ENCODE data around the gene IPO13. TPM values are rescaled to one million over a fixed set of nuclear protein-coding genes. Genes with fewer than 3 reads are reported as not detected.

IPO13 gene
- total RNA-seq, 1 donor, result 30.4 TPM

DNA sequence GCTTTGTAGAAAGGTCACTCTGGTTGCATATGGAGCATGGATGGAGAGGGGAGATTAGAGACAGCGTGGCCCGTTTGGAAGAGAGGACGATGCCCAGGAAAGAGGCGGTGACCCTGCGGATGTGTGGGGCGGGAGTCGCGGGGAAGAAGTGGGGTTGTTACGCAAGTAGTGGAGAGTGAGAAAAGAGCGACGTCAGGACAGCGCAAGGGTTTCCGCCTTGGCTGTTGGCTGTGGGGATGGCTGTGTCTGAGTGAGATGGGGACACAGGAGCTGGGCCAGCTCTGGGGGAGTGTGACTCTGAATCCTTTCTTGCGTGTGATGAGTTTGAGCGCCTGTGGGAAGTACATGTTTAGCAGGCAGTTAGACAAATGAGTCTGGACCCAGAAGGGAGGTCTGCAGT lies 36.1 kb downstream of the IPO13 start:
- no peak for DNase-seq (ENCODE audit: low read depth in 2 of 3, low spot score in 2 of 3)

DNA sequence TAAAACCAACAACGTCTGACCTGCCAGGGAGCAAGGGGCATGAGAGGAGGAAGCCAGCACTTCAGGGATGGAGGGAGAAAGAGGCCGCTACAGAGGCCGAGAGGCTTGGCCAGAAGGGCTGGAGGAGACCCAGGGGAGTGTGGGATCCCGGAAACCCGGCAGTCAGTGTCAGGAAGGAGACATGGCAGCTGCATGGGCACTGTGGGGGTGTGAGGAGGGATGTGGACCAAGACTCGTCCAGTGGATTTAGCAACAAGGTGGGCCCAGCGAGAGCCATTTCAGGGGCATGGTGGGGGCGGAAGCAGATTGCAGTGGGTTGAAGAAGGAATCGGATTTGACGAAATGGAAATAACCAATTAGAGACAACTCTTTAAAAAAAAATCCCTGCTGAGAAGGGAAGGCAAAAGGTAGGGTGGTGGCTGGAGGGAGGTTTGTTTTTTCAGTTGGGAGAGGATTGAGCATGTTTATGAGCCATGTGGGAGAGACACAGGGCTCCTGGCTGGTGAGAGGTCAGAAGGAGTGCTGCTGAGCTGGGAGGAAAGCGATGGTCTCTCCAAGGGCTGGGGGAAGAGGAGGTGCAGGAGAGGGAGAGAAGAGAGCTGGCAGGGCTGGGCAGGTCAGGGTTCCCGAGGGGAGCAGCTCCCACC lies 36.6 kb downstream of the IPO13 start:
- DNase-seq (ENCODE audit: low read depth in 2 of 3, low spot score in 2 of 3), result no peak

DNA sequence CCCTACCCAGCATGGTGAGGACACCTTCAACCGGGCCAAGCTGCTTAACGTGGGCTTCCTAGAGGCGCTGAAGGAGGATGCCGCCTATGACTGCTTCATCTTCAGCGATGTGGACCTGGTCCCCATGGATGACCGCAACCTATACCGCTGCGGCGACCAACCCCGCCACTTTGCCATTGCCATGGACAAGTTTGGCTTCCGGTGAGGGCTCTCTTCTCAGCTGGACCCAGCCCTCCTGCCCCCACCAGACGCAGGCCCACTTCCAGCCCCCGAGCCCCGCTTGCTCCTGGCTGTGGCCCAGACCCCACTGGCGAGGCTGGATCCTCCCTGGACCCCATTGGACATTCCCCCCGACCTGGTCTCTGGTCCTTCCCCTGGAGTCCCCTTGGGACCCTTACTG lies 38.1 kb downstream of the IPO13 start:
- DNase-seq (ENCODE audit: low read depth in 2 of 3, low spot score in 2 of 3), result no peak

DNA sequence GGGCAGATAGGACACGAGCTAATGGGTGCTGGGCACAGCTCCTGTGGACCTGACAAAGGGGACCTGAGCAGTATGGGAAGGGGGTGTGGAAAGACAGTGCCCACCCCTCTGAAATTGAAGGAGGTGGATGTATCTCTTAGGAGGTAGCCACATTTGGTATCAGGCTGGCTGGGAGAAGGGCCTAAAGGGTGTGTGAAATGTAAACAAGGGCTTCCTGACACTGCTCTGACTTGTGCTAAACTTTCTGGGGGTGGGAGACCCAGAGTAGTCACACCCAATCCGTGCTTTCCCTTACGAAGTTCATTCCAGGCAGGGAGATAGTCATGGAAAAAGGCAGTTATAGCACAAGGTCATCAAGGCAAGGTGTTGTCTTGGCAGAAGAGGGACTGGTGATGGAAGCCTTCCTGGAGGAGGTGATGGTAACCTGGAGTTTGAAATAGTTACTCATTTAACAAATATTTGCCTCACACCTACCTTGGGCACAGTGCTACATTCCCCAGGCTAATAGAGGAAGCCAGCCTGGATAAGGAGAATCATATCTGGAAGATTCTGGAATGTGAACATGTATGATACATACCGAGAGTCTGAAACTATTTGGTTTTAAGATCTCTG lies 39.3 kb downstream of the IPO13 start:
- no peak for DNase-seq (ENCODE audit: low read depth in 2 of 3, low spot score in 2 of 3)

DNA sequence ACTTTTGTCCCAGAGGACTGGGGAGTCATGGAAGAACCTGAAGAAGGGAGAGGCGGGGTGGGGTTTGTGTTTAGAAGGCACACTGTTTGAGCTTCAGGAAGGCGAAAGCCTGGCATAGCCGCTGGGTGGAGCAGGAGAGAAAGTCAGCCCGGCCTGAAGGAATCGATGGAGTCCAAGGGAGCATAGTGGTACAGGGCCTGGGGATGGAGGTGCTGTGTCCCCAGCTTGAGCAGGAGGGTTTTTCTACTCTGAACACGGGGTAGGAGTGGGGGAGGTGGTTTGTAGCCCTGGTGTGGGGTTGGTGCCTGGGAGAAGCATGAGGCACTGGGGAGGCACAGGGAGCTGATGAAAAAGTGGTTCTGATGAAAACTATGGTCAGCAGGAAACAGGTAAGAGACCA lies 40.0 kb downstream of the IPO13 start:
- DNase-seq (ENCODE audit: low read depth in 2 of 3, low spot score in 2 of 3), result no peak

DNA sequence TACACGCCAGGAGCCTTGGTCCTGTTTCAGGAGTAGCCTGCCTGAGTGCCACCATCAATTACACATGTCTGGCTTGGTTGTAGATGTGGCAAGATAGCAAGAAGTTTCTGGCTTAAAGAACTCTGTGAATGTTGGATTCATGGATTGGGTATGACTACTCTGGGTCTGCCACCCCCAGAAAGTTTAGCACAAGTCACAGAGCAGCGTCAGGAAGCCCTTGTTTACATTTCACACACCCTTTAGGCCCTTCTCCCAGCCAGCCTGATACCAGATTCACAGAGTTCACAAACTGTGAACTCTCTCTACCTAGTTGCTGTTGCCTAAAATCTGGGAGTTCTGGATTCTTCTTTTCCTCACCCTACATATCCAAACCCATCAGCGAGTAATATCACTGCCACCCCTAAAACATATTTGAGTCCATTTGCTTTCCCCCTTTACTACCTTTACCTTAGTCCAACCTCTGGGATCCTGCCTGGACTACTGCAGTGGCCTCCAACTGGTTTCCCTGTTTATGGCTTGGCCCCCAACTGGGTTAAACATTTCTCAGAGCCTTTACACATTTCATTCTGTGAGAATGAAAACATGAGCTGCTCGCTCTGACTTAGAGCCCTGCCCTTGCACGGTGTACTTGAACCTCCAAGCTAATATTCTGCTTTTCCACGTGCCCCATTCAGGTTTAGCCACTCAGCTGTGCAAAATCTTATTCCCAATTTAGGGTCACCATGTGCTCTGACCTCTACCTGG lies 40.6 kb downstream of the IPO13 start:
- no peak for DNase-seq (ENCODE audit: low read depth in 2 of 3, low spot score in 2 of 3)

DNA sequence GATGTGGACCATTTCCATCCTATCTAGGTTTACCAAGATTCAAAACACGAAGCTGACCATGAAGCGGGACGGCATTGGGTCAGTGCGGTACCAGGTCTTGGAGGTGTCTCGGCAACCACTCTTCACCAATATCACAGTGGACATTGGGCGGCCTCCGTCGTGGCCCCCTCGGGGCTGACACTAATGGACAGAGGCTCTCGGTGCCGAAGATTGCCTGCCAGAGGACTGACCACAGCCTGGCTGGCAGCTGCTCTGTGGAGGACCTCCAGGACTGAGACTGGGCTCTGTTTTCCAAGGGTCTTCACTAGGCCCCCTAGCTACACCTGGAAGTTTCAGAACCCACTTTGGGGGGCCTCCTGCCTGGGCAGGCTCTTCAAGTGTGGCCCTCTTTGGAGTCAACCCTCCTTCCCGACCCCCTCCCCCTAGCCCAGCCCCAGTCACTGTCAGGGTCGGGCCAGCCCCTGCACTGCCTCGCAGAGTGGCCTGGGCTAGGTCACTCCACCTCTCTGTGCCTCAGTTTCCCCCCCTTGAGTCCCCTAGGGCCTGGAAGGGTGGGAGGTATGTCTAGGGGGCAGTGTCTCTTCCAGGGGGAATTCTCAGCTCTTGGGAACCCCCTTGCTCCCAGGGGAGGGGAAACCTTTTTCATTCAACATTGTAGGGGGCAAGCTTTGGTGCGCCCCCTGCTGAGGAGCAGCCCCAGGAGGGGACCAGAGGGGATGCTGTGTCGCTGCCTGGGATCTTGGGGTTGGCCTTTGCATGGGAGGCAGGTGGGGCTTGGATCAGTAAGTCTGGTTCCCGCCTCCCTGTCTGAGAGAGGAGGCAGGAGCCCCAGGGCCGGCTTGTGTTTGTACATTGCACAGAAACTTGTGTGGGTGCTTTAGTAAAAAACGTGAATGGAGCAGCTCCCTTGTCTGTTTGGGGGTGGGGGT lies 43.8 kb downstream of the IPO13 start:
- no peak for DNase-seq (ENCODE audit: low read depth in 2 of 3, low spot score in 2 of 3)

DNA sequence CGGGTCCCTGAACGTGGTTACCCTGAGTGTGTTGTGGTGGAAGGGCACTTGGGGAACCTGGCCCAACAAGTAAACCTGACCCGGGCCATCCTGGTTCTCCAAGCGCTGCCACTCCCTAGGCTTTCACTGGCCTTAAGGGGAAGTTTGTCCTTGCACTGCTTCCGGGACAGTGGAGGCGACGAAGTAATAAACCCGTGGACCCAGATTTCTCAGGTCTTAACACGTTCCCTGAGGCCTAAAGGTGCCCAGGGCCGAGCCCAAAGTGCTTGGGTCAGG lies 44.4 kb downstream of the IPO13 start:
- no peak for DNase-seq (ENCODE audit: low read depth in 2 of 3, low spot score in 2 of 3)

DNA sequence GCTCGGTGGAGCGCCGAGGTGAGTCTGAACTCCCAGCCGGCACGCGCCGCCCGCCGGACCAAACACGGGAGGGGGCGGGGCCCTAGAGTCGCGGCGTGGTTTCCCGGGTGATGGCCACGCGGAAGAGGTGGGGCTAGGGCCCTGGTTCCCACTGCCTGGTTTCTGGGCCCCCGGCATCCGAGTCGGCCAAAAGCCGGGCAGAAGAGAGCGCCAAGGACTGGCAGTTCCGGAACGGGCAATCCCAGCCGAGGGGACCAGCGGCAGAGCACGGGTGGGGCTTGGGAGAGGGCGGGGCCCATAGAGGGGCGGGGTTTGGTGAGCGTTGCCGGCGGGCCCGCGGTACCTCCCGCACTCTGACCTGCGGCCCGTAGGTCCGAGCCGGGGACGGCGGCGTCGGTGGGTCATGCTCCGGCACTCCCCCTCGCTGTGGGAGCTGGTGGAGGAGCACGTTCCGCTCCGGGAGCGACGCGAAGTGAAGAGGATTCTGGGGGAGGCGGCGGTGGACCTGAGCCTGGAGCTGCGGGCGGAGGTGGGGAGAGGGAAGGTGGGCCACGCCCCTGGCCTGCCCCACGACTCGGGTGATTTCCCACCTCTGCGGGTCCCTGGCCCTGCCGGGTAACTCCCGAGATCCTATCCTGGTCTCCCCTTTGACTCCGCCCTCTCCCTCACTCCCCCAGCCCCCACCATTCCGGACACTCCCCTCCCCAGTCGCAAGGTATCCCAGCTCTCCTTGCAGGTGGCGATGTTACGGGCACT lies 44.9 kb downstream of the IPO13 start, which contains the start of gene CCDC24:
TSS of gene CCDC24 (plus strand) at position 124 of the 756 bp plus-strand sequence. CDS start at position 404, 280 bp downstream.
- peak; percentile 40 to 58 (median 58) for DNase-seq (ENCODE audit: low read depth in 2 of 3, low spot score in 2 of 3)

DNA sequence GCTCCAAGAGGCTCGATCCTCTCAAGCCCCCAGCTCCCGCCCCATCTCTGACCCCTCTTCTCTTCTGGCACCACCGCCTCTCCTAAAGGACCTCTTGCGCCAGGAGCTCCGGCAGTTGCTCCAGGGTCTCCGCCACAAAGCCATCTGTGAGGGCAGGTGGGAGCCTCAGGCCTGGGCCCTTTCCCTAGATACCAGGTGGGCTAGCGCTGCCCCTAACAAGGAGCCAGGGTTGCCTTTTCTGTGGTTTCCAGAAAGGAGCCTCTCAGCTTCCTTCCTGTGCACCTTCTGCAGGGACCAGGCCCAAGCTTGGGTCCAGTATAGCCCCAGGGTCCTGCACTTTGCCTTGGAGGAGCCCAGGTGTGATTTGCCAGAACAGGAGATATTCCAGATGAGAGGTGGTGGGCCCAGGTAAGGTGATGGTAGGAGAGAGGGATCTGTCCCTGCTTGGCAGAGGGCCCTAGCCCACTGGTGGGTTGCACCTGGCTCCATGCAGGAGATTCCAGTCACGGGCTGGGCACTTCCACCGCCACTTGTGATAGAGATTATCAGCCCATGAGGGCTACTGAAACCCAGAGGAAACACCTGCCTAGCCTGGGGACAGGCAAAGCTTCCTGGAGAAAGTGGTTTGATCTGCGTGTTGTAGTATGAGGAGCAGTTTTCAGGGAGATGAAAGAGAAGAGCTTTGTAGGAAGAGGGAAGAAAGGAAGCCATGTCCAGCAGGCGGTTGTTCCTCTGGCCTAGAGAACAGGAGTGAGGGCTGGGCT lies 45.7 kb downstream of the IPO13 start:
- peak in 1 of 3 donors; percentile 19 for DNase-seq (ENCODE audit: low read depth in 2 of 3, low spot score in 2 of 3)

DNA sequence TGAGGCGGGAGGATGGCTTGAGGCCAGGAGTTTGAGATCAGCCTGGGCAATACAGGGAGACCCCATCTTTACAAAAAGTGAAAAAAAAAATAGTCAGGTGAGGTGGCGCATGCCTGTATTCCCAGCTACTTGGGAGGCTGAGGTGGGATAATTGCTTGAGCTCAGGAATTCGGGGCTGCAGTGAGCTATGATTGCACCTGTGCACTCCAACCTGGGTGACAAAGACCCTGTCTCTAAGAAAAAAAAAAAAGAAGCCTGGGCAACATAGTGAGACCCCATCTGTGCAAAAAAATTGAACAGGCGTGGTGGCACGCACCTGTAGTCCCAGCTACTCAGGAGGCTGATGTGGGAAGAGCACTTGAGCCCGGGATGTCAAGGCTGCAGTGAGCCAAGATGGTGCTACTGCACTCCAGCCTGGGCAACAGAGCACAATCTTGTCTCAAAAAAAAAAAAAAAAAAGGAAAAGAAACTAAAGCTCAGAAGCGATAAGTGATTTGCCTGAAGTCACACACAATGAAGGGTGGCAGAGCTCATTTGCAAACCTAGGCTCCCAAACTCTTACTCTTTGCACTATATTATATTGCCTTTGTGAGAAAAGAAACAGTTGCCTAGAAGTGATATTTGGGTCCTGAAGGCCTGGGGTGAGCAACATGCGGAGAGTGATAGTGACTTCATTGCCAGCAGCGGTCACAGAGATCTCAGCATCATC lies 46.6 kb downstream of the IPO13 start:
- DNase-seq (ENCODE audit: low read depth in 2 of 3, low spot score in 2 of 3), result no peak

DNA sequence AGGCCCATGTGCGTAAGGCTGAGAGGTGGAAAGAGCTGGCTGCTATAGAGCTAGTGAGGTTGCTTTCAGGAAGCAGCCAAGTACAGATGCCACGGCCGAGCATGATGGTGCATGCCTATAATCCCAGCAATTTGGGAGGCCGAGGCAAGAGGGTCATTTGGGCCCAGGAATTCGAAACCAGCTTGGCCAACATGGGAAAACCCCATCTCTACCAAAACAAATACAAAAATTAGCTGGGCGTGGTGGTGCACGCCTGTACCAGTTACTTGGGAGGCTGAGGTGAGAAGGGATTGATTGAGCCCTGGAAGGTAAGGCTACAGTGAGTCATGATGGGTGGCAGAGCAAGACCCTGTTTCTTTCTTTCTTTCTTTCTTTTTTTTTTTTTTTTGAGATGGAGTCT lies 47.3 kb downstream of the IPO13 start:
- DNase-seq (ENCODE audit: low read depth in 2 of 3, low spot score in 2 of 3), result no peak

DNA sequence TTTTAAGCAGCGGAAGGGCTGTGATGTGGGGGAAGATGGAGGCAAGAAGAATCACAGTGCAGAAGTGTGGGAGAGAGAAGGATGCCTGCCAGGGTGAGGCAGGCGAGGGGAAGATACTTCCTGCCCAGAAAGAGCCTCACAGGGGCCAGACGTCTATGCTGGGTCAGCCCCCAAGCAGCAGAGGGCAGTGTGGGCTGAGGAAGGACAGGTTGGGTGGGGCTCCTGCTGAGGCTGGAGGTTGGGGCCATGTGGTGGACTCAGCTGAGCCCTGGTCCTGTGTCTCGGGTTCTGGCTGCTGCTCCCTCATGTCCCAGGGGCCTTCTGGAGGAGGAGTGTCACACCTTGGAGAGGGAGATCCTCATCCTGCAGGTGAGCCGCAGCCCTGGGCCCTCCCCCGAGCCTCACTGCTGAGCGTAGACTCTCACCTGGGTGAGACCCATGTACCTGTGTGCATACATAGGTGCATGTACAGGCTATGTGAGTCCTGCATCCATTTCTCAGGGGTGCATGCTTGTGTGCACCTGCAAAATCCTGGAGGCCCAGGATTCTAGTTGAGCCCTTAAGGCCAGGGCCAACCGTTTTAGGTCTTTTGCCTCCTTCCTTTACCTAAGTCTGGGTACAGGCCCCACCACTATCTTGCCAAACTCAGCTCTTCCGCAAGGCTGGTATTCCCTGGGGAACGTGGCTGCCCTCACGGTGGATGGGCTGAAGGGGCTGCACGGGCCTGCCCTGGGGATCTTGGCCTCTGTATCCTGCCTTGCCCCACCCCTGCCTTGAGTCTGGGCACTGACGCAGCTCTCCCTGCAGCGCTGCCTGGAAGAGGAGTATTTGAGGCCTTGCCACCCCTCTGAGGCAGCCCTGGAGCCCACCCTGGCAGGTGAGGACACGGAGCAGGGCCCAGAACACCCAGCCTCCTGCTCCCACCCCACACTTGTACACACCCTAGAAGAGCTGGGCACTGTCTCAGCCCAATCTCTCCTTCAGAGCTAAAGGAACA lies 48.3 kb downstream of the IPO13 start:
- DNase-seq (ENCODE audit: low read depth in 2 of 3, low spot score in 2 of 3), result peak in 1 of 3 donors; percentile 46

DNA sequence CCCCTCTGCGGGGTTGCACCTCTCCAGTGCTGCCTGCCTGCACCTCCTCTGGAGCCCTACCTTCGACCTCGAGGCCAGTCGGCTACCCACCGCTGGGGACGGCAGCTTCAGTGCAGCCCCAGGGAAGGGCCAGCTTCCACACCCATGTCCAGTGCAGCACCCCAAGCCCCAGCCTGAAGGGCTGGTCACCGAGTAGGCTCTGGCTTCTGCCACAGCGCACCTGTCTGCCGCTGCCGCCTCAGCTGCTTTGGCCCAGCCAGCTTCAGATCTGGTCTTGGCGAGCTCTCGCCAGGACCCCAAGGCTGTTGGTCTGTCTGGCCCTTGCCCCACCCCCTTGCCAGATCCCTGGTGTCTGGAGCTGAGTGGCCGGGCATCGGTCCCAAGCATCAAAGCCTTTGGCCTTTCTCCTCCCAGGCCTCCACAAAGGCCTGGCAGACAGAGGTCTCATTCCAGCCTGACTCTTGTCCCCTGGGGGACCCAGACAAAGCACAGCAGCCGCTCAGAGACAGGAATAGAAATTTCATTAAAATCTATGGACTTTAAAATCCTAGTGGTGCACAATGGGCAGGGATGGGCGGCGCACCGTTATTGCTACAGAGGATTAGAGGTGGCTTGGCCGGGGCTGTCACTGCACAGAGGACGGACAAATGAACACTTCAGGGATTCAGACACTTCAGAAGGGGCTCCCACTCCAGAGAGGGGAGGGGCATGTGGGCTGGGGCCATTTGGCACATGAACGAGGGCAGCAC lies 49.4 kb downstream of the IPO13 start:
- DNase-seq (ENCODE audit: low read depth in 2 of 3, low spot score in 2 of 3), result no peak

DNA sequence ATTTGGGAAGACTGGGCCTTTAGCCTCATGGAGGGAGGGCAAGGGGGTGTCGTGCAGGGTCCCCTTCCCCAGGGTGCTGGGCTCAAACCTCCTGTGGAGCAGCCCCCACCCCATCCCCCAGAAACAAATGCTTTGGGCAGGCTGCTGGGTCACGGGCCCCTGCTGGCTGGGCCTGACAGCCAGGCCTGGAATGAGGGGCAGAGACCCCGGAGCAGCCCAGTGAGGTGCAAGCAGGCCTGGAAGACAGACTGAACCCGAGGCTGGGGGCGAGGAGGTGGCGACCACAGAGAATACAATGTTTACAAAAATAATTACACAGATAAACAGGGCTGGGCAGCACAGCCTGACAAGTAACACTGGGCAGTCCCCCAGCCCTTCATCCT lies 50.0 kb downstream of the IPO13 start:
- DNase-seq (ENCODE audit: low read depth in 2 of 3, low spot score in 2 of 3), result no peak

DNA sequence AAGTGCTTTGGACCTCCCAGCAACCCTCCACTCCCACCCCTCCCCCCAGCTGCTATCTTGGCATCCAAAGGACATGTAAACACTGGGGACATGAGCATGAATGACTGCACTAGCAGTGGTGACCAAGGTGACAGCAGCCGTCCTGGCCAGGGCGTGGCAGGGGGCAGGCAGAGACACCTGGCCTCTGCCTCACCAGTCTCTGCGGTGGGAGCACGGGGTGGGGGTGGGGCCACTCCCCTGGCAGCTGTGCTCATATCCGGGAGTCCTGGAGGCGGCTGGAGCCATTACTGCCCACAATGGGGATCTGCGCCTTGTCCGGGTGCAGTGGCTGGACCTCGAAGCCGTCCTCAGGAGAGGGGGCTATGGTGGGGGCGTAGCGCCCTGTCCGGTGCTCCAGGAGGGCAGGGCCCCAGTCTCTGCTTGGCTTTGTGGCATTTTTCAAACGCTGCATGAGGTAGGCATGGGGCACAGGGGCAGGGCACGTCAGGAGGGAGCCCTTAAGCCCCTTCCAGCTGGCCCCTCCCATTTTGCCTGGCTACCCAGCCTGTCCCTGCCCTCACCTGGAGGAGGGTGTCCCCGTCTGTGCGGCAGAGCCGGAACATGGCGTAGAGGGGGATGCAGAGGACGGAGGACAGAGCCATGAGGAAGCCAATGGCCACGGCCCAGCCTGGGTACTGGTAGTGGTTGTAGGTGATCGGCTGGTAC lies 50.7 kb downstream of the IPO13 start:
- DNase-seq (ENCODE audit: low read depth in 2 of 3, low spot score in 2 of 3), result no peak

DNA sequence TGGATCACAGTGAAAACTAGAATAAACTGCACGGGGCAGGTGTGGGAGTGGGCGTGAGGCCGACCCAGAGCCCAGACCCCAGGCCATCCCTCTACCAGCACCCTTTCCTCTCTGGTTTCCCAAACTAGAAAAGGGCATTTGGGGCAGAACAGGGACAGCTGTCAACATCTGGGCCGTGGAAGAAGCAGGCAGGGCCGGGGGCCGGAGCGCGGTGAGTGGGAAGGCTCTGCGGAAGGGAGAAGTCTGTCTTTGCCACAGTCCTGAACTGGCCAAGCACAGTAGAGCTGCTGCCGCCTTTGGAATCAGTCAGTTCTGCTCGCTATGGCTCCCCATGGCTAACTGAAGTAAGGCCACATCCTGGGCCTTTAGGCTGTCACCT lies 51.2 kb downstream of the IPO13 start:
- DNase-seq (ENCODE audit: low read depth in 2 of 3, low spot score in 2 of 3), result no peak
